Activated CD8-positive, alpha-beta memory T cell treated with anti-CD3 and anti-CD28 coated beads, Interleukin-2, amount 50 U/mL, for 1 hour (primary cell): ENCODE results near the gene SELPLG.
"Not testable (repeated sequence)": the region's sequence is repeated elsewhere in the genome, so short reads cannot be mapped to it uniquely, and the experiment has no call there.

ENCODE experiments used
- DNase-seq: peaks from one replicate; pipeline ENCODE4 v3.0.0-alpha.2; 2020; ENCODE audit errors: extremely low read depth

Gene SELPLG

GRCh38 chr12:108590463-108590862, 43.2 kb downstream of the SELPLG start:
- DNase-seq, result not testable (repeated sequence)

GRCh38 chr12:108589840-108590229, 43.9 kb downstream of the SELPLG start:
- DNase-seq, result no peak

GRCh38 chr12:108589028-108589839, 44.5 kb downstream of the SELPLG start:
- no peak for DNase-seq

- DNase-seq, result no peak
Measured at GRCh38 chr12:108587826-108588225, 45.9 kb downstream of the SELPLG start.

GRCh38 chr12:108586306-108586705, 47.4 kb downstream of the SELPLG start:
- no peak for DNase-seq

GRCh38 chr12:108585864-108586263, 47.8 kb downstream of the SELPLG start:
- no peak for DNase-seq

GRCh38 chr12:108584456-108585065, 49.1 kb downstream of the SELPLG start:
- no peak for DNase-seq

- no peak for DNase-seq
Measured at GRCh38 chr12:108583991-108584390, 49.7 kb downstream of the SELPLG start.

- no peak for DNase-seq
Measured at GRCh38 chr12:108582978-108583770, 50.5 kb downstream of the SELPLG start.

- DNase-seq, result no peak
Measured at GRCh38 chr12:108582509-108582908, 51.2 kb downstream of the SELPLG start.

GRCh38 chr12:108581311-108582227, 52.1 kb downstream of the SELPLG start:
- no peak for DNase-seq

- no peak for DNase-seq
Measured at GRCh38 chr12:108580531-108580930, 53.2 kb downstream of the SELPLG start.

- no peak for DNase-seq
Measured at GRCh38 chr12:108578813-108579212, 54.9 kb downstream of the SELPLG start.

- no peak for DNase-seq
Measured at GRCh38 chr12:108578264-108578663, 55.4 kb downstream of the SELPLG start.

GRCh38 chr12:108577458-108577857, 56.2 kb downstream of the SELPLG start:
- DNase-seq, result no peak

- DNase-seq, result no peak
Measured at GRCh38 chr12:108576660-108577234, 56.9 kb downstream of the SELPLG start.

GRCh38 chr12:108575199-108575912, 58.3 kb downstream of the SELPLG start:
- no peak for DNase-seq

- not testable (repeated sequence) for DNase-seq
Measured at GRCh38 chr12:108574276-108574675, 59.4 kb downstream of the SELPLG start.

- no peak for DNase-seq
Measured at GRCh38 chr12:108573317-108573716, 60.4 kb downstream of the SELPLG start.

- DNase-seq, result no peak
Measured at GRCh38 chr12:108572166-108572790, 61.4 kb downstream of the SELPLG start.
